ENCODE results near the gene HMG20B.

The HMG20B gene

GRCh38 chr19:3608079-3608641 lies 35.4 kb downstream of the HMG20B start:
- no peak for DNase-seq

GRCh38 chr19:3608750-3609322 lies 36.1 kb downstream of the HMG20B start:
- DNase-seq: no peak

GRCh38 chr19:3609779-3610719 lies 37.3 kb downstream of the HMG20B start:
- DNase-seq: no peak

DNA sequence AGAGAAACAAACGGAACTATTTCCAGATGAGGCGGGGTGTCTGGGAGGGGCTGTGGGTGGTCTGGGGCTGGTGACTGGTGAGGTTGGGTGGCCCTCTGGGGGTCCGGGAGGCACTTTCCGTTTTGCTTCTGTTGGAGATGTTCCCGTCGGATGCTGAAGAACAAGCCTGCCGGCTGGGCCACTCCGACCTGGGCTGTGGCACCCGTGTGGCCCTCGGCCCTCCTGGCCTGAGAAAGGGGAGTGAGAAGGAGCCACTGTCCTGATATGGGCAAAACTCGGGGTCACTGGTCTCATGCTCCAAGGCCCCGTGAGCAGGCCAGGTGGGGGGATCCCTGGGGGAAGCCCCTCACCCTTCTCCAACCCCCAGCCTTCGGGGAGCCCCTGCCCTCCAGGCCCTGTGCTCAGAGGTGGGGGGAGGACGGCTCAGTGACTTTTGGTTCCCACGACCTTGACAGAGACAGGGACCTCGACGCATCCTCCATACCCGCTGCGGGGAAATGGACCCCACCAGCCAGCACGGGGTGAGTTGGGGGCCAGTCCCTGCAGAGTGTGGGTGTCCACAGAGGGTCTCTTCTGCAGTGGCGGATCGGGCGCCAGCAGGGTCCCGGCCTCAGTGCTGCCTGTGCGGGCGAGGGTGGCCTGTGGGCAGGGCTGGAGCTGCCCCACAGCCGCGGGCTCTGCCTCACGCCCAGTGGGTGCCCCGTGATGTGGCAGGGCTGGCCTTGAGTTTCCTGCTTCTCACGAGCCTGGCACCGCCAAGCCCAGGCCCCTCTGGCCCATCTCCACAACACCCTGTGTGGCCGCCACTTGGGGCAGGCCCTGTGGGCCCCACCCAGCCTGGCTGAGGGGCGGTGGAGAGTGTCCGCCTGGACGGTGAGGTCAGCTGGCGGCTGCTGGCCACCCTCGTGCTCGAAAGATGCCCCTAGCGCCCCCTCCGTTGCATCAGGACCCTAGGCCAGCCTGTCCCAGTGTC lies 38.3 kb downstream of the HMG20B start:
- no peak for DNase-seq

- no peak for DNase-seq
Observed at GRCh38 chr19:3611841-3612240, 39.1 kb downstream of the HMG20B start.

- DNase-seq: no peak
Observed at GRCh38 chr19:3612330-3612729, 39.6 kb downstream of the HMG20B start.

DNA sequence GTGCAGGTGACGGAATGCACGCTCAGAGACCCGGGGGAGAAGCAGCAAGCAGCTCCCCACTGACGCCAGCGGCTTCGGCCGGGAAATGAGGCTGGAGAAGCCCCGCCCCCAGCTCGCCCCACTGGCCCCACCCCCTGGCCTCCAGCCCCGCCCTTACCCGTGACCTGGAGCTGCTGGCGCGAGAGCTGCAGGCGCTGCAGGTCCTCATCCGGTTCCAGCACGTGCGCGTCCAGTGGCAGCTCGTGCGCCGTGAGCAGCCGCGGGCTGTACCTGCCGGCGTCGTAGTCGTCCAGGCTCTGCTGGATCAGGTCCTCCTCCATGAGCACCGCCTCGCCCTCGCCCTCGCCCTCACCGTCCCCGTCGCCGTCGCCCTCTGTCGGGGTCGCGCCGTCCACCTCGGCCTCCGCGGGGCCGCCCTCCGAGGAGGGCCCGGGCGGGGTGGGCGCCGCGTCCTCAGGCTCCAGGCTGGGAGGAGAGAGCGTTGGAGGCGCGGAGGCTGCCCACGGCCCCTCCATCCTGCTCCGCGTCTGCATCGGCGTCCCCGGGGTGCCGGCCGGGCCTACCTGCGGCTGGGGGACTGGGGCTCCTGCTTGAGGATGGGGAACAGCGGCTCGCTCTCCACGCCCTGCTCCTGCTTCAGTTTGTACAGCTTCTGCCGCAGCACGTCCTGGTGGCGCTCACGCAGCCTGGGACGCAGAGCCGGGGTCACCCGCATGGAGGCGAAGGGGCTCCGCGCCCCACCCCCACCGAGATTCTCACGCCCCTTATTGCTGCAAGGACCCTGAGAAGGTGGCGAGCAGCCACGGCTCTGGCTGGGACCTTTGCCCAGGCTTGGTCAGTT lies 40.4 kb downstream of the HMG20B start:
- no peak for DNase-seq

DNA sequence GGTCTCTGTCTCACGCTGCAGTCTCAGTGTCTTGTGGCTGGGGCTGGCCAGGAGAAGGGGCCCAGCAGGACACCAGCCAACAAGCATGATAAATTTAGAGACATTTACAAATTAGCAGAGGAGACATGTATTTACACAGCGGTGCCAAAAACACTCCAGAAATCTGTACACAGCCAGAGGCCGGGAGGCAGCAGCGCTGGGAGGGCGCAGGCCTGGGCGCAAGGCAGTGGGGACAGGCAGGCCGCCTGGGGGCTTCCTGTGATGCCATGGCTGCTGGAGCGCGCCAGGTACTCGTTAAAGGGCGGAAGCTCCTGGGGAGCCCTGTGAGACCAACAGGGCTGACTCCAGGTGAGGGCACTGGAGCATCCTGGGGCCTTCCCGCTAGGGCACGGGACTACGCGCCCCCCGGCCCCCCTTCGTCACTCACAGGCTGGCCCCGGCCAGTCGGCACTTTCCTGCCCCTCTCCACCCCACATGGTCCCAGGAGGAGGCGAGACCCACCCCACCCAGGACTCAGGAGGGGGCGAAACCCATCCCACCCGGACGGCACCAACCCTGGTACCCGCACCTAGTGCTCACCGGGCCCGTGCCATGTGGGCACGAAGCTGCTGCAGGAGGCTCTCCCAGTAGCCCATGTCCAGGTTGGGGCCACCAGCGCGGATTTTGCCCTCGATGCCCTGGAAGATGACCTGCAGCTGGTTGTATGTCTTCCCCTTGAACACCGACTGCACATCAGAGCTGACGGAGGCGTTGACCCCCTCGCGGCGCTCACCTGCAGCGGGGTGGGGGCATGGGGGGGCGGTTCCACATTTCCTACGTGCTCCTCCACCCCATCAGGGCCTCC lies 41.3 kb downstream of the HMG20B start:
- no peak for DNase-seq

GRCh38 chr19:3614858-3615505 lies 42.2 kb downstream of the HMG20B start:
- DNase-seq: no peak

DNA sequence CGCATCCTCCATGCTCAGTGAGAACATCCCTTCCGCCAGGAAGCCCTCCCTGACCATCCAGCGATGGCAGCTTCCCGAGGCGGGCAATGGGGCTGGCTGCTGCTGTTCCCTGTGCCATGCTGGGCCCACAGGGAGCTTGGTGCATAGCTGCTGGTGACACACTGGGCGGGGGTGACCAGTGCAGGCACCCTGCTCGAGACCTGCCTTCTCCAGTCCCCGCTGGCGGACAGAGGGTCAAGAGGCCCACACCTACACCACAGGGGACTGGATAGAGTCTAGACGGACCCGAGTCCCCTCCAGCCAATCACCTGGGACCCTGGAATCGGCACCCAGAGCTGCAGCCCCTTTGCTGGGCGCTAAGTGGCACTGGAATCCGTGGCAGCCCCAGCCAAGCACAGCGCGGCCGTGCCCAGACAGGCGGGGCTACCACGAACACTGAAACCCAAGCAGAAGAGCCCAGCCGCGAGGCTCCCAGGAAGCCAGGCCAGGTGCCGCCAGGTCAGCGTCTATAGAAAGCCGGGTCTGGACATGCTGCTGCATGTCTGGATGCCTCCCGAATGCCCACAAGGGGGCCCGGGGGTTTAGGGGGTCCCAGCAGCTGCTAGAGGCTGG lies 42.9 kb downstream of the HMG20B start:
- DNase-seq: no peak

DNA sequence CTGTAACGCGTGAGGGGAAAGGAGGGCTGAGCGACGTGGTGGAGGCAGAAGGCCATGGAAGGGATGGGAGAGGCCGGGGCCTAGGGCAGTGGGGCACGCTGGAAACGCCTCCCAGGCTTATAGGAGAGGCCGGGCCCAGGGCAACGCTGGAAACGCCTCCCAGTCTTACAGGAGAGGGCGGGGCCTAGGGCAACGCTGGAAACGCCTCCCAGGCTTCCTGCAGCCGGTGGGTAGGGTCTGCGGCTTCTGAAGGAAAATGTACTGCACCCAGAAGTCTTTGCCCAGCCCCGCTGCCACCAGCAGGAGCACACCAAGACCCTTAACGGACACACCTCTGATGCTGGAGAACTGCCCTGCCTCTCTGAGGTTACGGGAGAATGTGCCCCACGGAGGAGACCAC lies 44.7 kb downstream of the HMG20B start:
- DNase-seq: no peak

GRCh38 chr19:3618144-3618810 lies 45.5 kb downstream of the HMG20B start:
- no peak for DNase-seq

GRCh38 chr19:3618811-3619630 lies 46.3 kb downstream of the HMG20B start:
- DNase-seq: no peak

GRCh38 chr19:3619631-3620012 lies 46.9 kb downstream of the HMG20B start:
- DNase-seq: no peak

- no peak for DNase-seq
Observed at GRCh38 chr19:3620145-3620816, 47.5 kb downstream of the HMG20B start.

DNA sequence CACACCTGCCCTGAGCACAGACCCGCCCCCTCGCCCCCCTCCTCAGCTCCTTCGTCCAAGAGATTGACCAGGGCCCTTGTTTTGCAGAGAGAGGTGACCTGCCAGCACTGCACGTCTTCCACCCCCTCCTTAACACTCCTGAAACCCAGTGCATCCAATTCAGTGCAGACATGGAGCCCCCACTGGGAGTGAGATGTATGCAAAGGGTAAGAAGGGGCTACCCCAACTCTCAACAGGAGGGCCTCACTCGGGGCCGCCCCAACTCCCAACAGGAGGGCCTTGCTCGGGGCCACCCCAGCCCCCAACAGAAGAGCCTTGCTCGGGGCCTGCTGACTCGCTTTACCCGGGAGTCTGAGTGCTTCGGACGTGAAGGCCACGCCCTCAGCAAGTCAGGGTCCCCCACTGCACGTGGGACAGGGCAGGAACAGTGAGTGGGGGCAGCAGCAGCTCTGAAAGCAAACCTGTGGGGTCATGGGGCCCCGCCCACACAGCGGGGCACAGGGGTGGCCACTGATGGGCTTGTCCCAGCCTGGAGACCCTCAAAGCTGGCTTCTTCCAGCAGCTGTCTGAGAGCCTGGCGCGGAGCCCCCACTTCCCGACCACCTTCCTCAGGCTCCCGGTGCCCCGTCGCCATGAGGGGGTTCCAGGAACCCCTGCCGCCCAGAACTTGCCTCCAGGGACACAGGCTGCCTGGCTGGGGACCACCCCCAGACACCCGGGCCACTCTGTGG lies 48.2 kb downstream of the HMG20B start:
- no peak for DNase-seq

DNA sequence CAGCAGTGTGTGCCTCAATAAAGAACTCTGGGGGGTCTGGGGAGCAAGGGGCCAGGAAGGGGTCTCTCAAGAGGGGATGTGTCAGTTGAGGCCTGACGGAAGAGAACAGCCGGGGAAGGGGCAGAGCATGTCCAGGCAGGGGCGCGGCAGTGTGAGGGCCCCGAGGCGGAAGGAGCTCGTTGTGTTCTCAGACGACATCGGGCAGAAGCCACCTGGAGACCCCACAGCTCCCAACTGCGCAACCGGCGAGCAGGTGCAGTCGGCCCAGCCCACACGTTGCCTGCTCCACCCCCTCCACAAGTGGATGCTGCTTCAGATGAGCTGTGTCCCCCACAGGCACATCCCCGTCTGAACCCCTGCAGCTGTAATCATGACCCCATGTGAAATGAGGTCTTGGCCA lies 48.9 kb downstream of the HMG20B start:
- no peak for DNase-seq
